Liver (tissue), 9 donors: Measurements from ENCODE around the gene SRRM2. TPM values are rescaled to one million over a fixed set of nuclear protein-coding genes. Genes with fewer than 3 reads are reported as not detected.

ENCODE experiments used
- DNase-seq: peaks from one replicate; pipeline ENCODE4 v3.0.0-alpha.2; 2017; ENCODE audit warnings: low spot score
- H3K27ac ChIP-seq, 2 donors: one replicate each; pipeline ENCODE4 v1.7.0; 2013; ENCODE audit warnings: inconsistent platforms in 2 of 2, low read length in 2 of 2, control low read depth in 1 of 2, low read depth in 1 of 2, mild to moderate bottlenecking in 1 of 2
- H3K27me3 ChIP-seq, 4 donors: one replicate each; pipeline versions ENCODE4 v1.6.1 to v1.7.0; 2013; ENCODE audit warnings: low read length in 3 of 4, inconsistent platforms in 1 of 4, mild to moderate bottlenecking in 1 of 4, moderate library complexity in 1 of 4; ENCODE audit not compliant: control insufficient read depth in 4 of 4, insufficient read depth in 4 of 4
- H3K36me3 ChIP-seq, 4 donors: one replicate each; pipeline versions ENCODE4 v1.6.1 to v1.7.0; 2013; ENCODE audit warnings: low read length in 3 of 4, mild to moderate bottlenecking in 3 of 4, low read depth in 1 of 4, moderate library complexity in 1 of 4; ENCODE audit not compliant: control insufficient read depth in 4 of 4, insufficient read depth in 3 of 4
- H3K4me1 ChIP-seq, 4 donors: one replicate each; pipeline versions ENCODE4 v1.6.1 to v1.7.0; 2013; ENCODE audit warnings: low read length in 3 of 4, mild to moderate bottlenecking in 3 of 4, moderate library complexity in 1 of 4; ENCODE audit not compliant: control insufficient read depth in 4 of 4, insufficient read depth in 4 of 4
- H3K4me3 ChIP-seq, 3 donors: one replicate each; pipeline versions ENCODE4 v1.6.1 to v1.7.0; 2013; ENCODE audit warnings: low read length in 3 of 3, control low read depth in 1 of 3, low read depth in 1 of 3, mild to moderate bottlenecking in 1 of 3
- H3K9ac ChIP-seq, 2 donors: one replicate each; pipeline ENCODE4 v1.7.0; 2013; ENCODE audit warnings: low read length in 2 of 2, mild to moderate bottlenecking in 2 of 2, moderate library complexity in 2 of 2, control low read depth in 1 of 2, low read depth in 1 of 2
- H3K9me3 ChIP-seq, 4 donors: one replicate each; pipeline versions ENCODE4 v1.6.1 to v1.7.0; 2013; ENCODE audit warnings: low read length in 3 of 4; ENCODE audit not compliant: control insufficient read depth in 4 of 4
- ATF3 ChIP-seq: IDR thresholded peaks from 2 replicates; pipeline ENCODE4 v1.6.1; 2016; ENCODE audit warnings: antibody characterized with exemption
- CTCF ChIP-seq: fragments of 150-350 bp; IDR thresholded peaks from 2 replicates; pipeline ENCODE4 v1.5.1; 2017; ENCODE audit warnings: improper control_type of control experiment, low read depth, low read length; ENCODE audit not compliant: missing input control
- EGR1 ChIP-seq, 2 donors: IDR thresholded peaks; 2 replicates each; pipeline ENCODE4 v1.6.1; 2016 to 2018; ENCODE audit warnings: antibody characterized with exemption in 2 of 2, low read depth in 2 of 2
- FOXA1 ChIP-seq: IDR thresholded peaks from 2 replicates; pipeline ENCODE4 v1.6.1; 2016; ENCODE audit warnings: antibody characterized with exemption
- FOXA2 ChIP-seq: IDR thresholded peaks from 2 replicates; pipeline ENCODE4 v1.6.1; 2016; ENCODE audit warnings: antibody characterized with exemption
- GABPA ChIP-seq, 2 donors: IDR thresholded peaks in 1 of 2; conservative IDR thresholded peaks in 1 of 2; 2 replicates each; pipeline ENCODE4 v1.6.1; 2016; ENCODE audit warnings: antibody characterized with exemption in 2 of 2, mild to moderate bottlenecking in 1 of 2, moderate library complexity in 1 of 2
- HNF4A ChIP-seq, 2 donors: conservative IDR thresholded peaks; 2 replicates each; pipeline ENCODE4 v1.6.1; 2016; ENCODE audit warnings: antibody characterized with exemption in 2 of 2, mild to moderate bottlenecking in 2 of 2
- HNF4G ChIP-seq: IDR thresholded peaks from 2 replicates; pipeline ENCODE4 v1.6.1; 2016; ENCODE audit warnings: antibody characterized with exemption
- JUND ChIP-seq, 2 donors: IDR thresholded peaks; 2 replicates each; pipeline ENCODE4 v1.6.1; 2016; ENCODE audit warnings: antibody characterized with exemption in 2 of 2
- MAX ChIP-seq: IDR thresholded peaks from 2 replicates; pipeline ENCODE4 v1.6.1; 2016; ENCODE audit warnings: antibody characterized with exemption
- NR2F2 ChIP-seq: IDR thresholded peaks from 2 replicates; pipeline ENCODE4 v1.6.1; 2016; ENCODE audit warnings: antibody characterized with exemption
- RAD21 ChIP-seq, 2 donors: IDR thresholded peaks; 2 replicates each; pipeline ENCODE4 v1.6.1; 2016; ENCODE audit warnings: antibody characterized with exemption in 2 of 2, mild to moderate bottlenecking in 2 of 2
- REST ChIP-seq: IDR thresholded peaks from 2 replicates; pipeline ENCODE4 v1.6.1; 2016; ENCODE audit warnings: antibody characterized with exemption, mild to moderate bottlenecking
- RXRA ChIP-seq, 2 donors: IDR thresholded peaks; 2 replicates each; pipeline ENCODE4 v1.6.1; 2017 to 2018; ENCODE audit warnings: antibody characterized with exemption in 2 of 2, mild to moderate bottlenecking in 1 of 2
- SP1 ChIP-seq: IDR thresholded peaks from 2 replicates; pipeline ENCODE4 v1.6.1; 2018; ENCODE audit warnings: antibody characterized with exemption, mild to moderate bottlenecking
- TAF1 ChIP-seq: conservative IDR thresholded peaks from 2 replicates; pipeline ENCODE4 v1.6.1; 2016; ENCODE audit warnings: antibody characterized with exemption, mild to moderate bottlenecking
- YY1 ChIP-seq: IDR thresholded peaks from 2 replicates; pipeline ENCODE4 v1.6.1; 2016; ENCODE audit warnings: antibody characterized with exemption, mild to moderate bottlenecking
- ZBTB33 ChIP-seq: IDR thresholded peaks from 2 replicates; pipeline ENCODE4 v1.6.1; 2016; ENCODE audit warnings: antibody characterized with exemption
- WGBS: extraction: QIAGEN DNeasy Blood & Tissue Kit; methylation state at CpG from one replicate; pipeline ENCODE4 v1.1.7; 2013; 5-methylcytosine and 5-hydroxymethylcytosine counted together
- polyA plus RNA-seq, 2 donors: library from polyadenylated mRNA; stranded (reverse) in 1 of 2; unstranded in 1 of 2; fragments of 200-250 nt in 1 of 2; fragments of >200 nt in 1 of 2; fragmentation: Nextera tagmentation in 1 of 2; extraction: Ambion mirVana in 1 of 2; gene quantifications; one replicate each; pipeline versions ENCODE4 v1.2.1 to v1.2.3, GENCODE V29; 2013 to 2015
- total RNA-seq, 2 donors: library from RNA; depleted of rRNA; stranded (reverse); fragments of >200 nt; gene quantifications; one replicate each; pipeline ENCODE4 v1.2.3, GENCODE V29; 2014
- donor health status: healthy.
- donor health status: healthy.
- donor health status: healthy.
- donor health status: healthy.
- donor health status: healthy.

Gene SRRM2
- total and polyA plus RNA-seq, 4 donors, result 84.8 to 199 (median 133) TPM

GRCh38 chr16:2763173-2763572, 10.7 kb downstream of the SRRM2 start:
- 63% methylated on average over 6 of the region's 6 CpGs for WGBS
- H3K9me3 ChIP-seq, result no peaks in the 10 kb centered on the region
- no peak for DNase-seq
- H3K9ac ChIP-seq, result no peak overlapping the region
- no peak overlapping the region for H3K4me3 ChIP-seq
- H3K4me1 ChIP-seq, result peaks cover 0 to 5% (median 2%) of the 10 kb centered on the region in 4 donors
- peaks cover 40 to 100% (median 90%) of the 10 kb centered on the region in 4 donors for H3K36me3 ChIP-seq
- no peaks in the 10 kb centered on the region for H3K27me3 ChIP-seq
- TF ChIP-seq RXRA (IDR thresholded peaks at IDR 0.05), result no peak
- no peak for TF ChIP-seq HNF4G
- TF ChIP-seq MAX, result no peak
- TF ChIP-seq YY1, result no peak
- no peak for TF ChIP-seq SP1
- no peak for TF ChIP-seq TAF1
- no peak for TF ChIP-seq ATF3
- TF ChIP-seq GABPA (IDR thresholded peaks at IDR 0.05 in 1 of 2, conservative IDR thresholded peaks at IDR 0.05 in 1 of 2), result no peak
- no peak for TF ChIP-seq HNF4A (conservative IDR thresholded peaks at IDR 0.05)
- no peak for TF ChIP-seq FOXA1
- TF ChIP-seq EGR1 (IDR thresholded peaks at IDR 0.05; ENCODE audit: low read depth in 2 of 2), result no peak
- no peak overlapping the region for H3K27ac ChIP-seq

- H3K27ac ChIP-seq, result no peak overlapping the region
- 98% methylated on average over 9 of the region's 9 CpGs for WGBS
- peaks cover 47 to 100% (median 89%) of the 10 kb centered on the region in 4 donors for H3K36me3 ChIP-seq
- DNase-seq, result no peak
- H3K27me3 ChIP-seq, result no peaks in the 10 kb centered on the region
- H3K4me3 ChIP-seq, result no peak overlapping the region
- peaks cover 0 to 5% (median 2%) of the 10 kb centered on the region in 4 donors for H3K4me1 ChIP-seq
- TF ChIP-seq JUND (IDR thresholded peaks at IDR 0.05) (no peak), ATF3 (no peak), GABPA (IDR thresholded peaks at IDR 0.05 in 1 of 2, conservative IDR thresholded peaks at IDR 0.05 in 1 of 2) (no peak), RAD21 (IDR thresholded peaks at IDR 0.05) (no peak), FOXA2 (no peak), HNF4A (conservative IDR thresholded peaks at IDR 0.05) (no peak), FOXA1 (no peak), RXRA (IDR thresholded peaks at IDR 0.05) (no peak), TAF1 (no peak), EGR1 (IDR thresholded peaks at IDR 0.05; ENCODE audit: low read depth in 2 of 2) (no peak), REST (no peak), SP1 (no peak), MAX (no peak), YY1 (no peak), HNF4G (no peak), CTCF (no peak), NR2F2 (no peak), ZBTB33 (no peak)
- no peak overlapping the region for H3K9ac ChIP-seq
- H3K9me3 ChIP-seq, result no peaks in the 10 kb centered on the region
Observed at GRCh38 chr16:2764718-2765117, 12.3 kb downstream of the SRRM2 start.
